GM23338 (cell line): Measurements from ENCODE around the gene MTMR3. TPM values are rescaled to one million over a fixed set of nuclear protein-coding genes. Genes with fewer than 3 reads are reported as not detected.
A peak's percentile ranks its signal among the peaks of the same experiment; 100 is the strongest.

Experiments
- ATAC-seq: fragments of 200-7000 bp; cut with Tn5 transposase; 3 replicates; pipeline ENCODE4 v1.9.1; 2020
- DNase-seq: peaks from one replicate; pipeline ENCODE4 v3.0.0-alpha.2; 2015; ENCODE audit warnings: low spot score
- H2AFZ ChIP-seq: fragments of 200-600 bp; sonication (generic); 2 replicates; pipeline ENCODE4 v1.8.0; 2016; ENCODE audit warnings: antibody characterized with exemption, mild to moderate bottlenecking, moderate library complexity
- H3F3A ChIP-seq: fragments of 200-600 bp; sonication (generic); replicated peaks from 2 replicates; pipeline ENCODE4 v1.8.0; 2017; ENCODE audit warnings: antibody characterized with exemption, mixed run types, low read depth
- H3K27ac ChIP-seq: fragments of 200-600 bp; sonication (generic); 2 replicates; pipeline ENCODE4 v1.6.1; 2016; ENCODE audit warnings: low read depth
- H3K27me3 ChIP-seq: fragments of 200-600 bp; sonication (generic); 2 replicates; pipeline ENCODE4 v1.8.0; 2016; ENCODE audit warnings: mild to moderate bottlenecking, mixed run types, moderate library complexity; ENCODE audit not compliant: insufficient read depth
- H3K36me3 ChIP-seq: fragments of 200-600 bp; sonication (generic); 2 replicates; pipeline ENCODE4 v1.8.0; 2016; ENCODE audit warnings: mild to moderate bottlenecking; ENCODE audit not compliant: insufficient read depth
- H3K4me1 ChIP-seq: fragments of 200-600 bp; sonication (generic); 2 replicates; pipeline ENCODE4 v1.8.0; 2016; ENCODE audit warnings: mild to moderate bottlenecking, moderate library complexity; ENCODE audit not compliant: insufficient read depth
- H3K4me2 ChIP-seq: fragments of 200-600 bp; sonication (generic); 2 replicates; pipeline ENCODE4 v1.7.1; 2017; ENCODE audit warnings: mixed run types
- H3K4me3 ChIP-seq: fragments of 200-600 bp; sonication (generic); 2 replicates; pipeline ENCODE4 v1.6.1; 2016; ENCODE audit warnings: mixed run types
- H3K79me2 ChIP-seq: fragments of 200-600 bp; sonication (generic); replicated peaks from 2 replicates; pipeline ENCODE4 v1.8.0; 2017; ENCODE audit warnings: mild to moderate bottlenecking; ENCODE audit not compliant: insufficient read depth
- H3K9me2 ChIP-seq: fragments of 200-600 bp; sonication (generic); 2 replicates; pipeline ENCODE4 v1.8.0; 2017; ENCODE audit not compliant: insufficient read depth
- H4K20me1 ChIP-seq: fragments of 200-600 bp; sonication (generic); replicated peaks from 2 replicates; pipeline ENCODE4 v1.8.0; 2017; ENCODE audit warnings: mild to moderate bottlenecking; ENCODE audit not compliant: insufficient read depth
- H3K27ac Mint-ChIP-seq: 2 replicates; pipeline ENCODE4 v1.8.0; 2020; ENCODE audit warnings: inconsistent platforms, mild to moderate bottlenecking, moderate library complexity, mixed read lengths
- H3K27me3 Mint-ChIP-seq: 3 replicates; pipeline ENCODE4 v1.8.0; 2022; ENCODE audit warnings: low read depth, mild to moderate bottlenecking, moderate library complexity, mixed read lengths, inconsistent platforms; ENCODE audit not compliant: insufficient read depth, poor library complexity
- H3K36me3 Mint-ChIP-seq: 3 replicates; pipeline ENCODE4 v1.8.0; 2021; ENCODE audit warnings: low read depth, mild to moderate bottlenecking, inconsistent platforms, moderate library complexity, mixed read lengths
- H3K4me1 Mint-ChIP-seq: 3 replicates; pipeline ENCODE4 v1.8.0; 2020; ENCODE audit warnings: mild to moderate bottlenecking, inconsistent platforms, mixed read lengths
- H3K4me3 Mint-ChIP-seq: 3 replicates; pipeline ENCODE4 v1.8.0; 2021; ENCODE audit warnings: moderate library complexity, mild to moderate bottlenecking, inconsistent platforms, mixed read lengths
- H3K9me3 Mint-ChIP-seq: 3 replicates; pipeline ENCODE4 v1.8.0; 2020; ENCODE audit warnings: moderate library complexity, mild to moderate bottlenecking, inconsistent platforms, mixed read lengths
- CREB1 ChIP-seq: fragments of 250-450 bp; sonication (Bioruptor Pico); IDR thresholded peaks from 2 replicates; pipeline ENCODE4 v1.5.0; 2020; ENCODE audit warnings: low read depth, mild to moderate bottlenecking, moderate library complexity
- EZH2 ChIP-seq: fragments of 200-600 bp; sonication (generic); IDR thresholded peaks from one replicate; pipeline ENCODE4 v1.8.0; 2017; ENCODE audit warnings: antibody characterized with exemption, mild to moderate bottlenecking, low read depth; ENCODE audit not compliant: unreplicated experiment
- JUNB ChIP-seq: IDR thresholded peaks from one replicate; pipeline ENCODE4 v1.6.1; 2016; ENCODE audit warnings: antibody characterized with exemption; ENCODE audit not compliant: unreplicated experiment
- NANOG ChIP-seq: IDR thresholded peaks from 2 replicates; pipeline ENCODE4 v1.6.1; 2016; ENCODE audit warnings: antibody characterized with exemption, borderline replicate concordance
- STAT1 ChIP-seq: IDR thresholded peaks from one replicate; pipeline ENCODE4 v1.6.1; 2016; ENCODE audit warnings: antibody characterized with exemption; ENCODE audit not compliant: unreplicated experiment
- ZNF114 ChIP-seq: fragments of 250-450 bp; sonication (Bioruptor Pico); IDR thresholded peaks from 2 replicates; pipeline ENCODE4 v1.5.0; 2020; ENCODE audit warnings: mild to moderate bottlenecking, moderate library complexity
- ZNF331 ChIP-seq: fragments of 250-450 bp; sonication (Bioruptor Pico); IDR thresholded peaks from 2 replicates; pipeline ENCODE4 v1.5.0; 2020; ENCODE audit warnings: low read depth, mild to moderate bottlenecking, moderate library complexity
- polyA plus RNA-seq: library from polyadenylated mRNA; unstranded; fragments of >200 nt; fragmentation: Nextera tagmentation; extraction: Ambion mirVana; gene quantifications from 2 replicates; pipeline ENCODE4 v1.2.1, GENCODE V29; 2016
- total RNA-seq: library from RNA; depleted of rRNA; stranded (reverse); fragments of >200 nt; shearing (Covaris generic); gene quantifications from 2 replicates; pipeline ENCODE4 v1.2.3, GENCODE V29; 2014
- TF ChIP-seq, protein P1 (sequence below): IDR thresholded peaks from one replicate; pipeline ENCODE4 v1.6.1; 2018; ENCODE audit warnings: antibody characterized with exemption; ENCODE audit not compliant: unreplicated experiment
- TF ChIP-seq, protein P2 (sequence below): fragments of 250-450 bp; sonication (Bioruptor Pico); IDR thresholded peaks from 2 replicates; pipeline ENCODE4 v1.5.0; 2020; ENCODE audit warnings: mild to moderate bottlenecking, moderate library complexity

Gene MTMR3
- total and polyA plus RNA-seq, 2 experiments from 2014 or later, result 5.2 to 27.4 TPM

DNA sequence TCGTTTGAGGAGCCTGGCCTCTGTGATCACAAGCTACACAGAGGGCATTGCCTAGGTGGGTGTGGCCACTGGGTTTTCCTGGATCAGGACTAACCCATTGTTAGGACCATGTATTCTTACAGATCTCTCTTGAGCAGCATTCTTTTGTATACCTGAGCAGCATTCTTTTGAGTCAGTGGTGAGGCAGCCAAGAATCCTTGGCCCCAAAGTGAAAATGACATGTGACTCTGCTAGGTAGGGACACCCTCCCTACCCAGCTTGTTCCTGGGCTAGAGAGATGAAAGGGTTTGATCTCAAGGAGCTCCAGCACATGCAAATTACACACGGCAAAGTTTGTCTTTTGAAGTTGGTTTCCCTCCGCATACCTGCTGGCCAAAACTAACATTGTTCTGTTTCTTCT, 142.2 kb downstream of the MTMR3 start:
- H4K20me1 ChIP-seq, result 0 out of 2 replicates have a peak, but pooled peaks cover 6% of the 10 kb centered on the region
- H3K4me1 ChIP-seq, result no peaks in the 10 kb centered on the region
- no peaks in the 10 kb centered on the region for H3K27me3 ChIP-seq
- no peaks in the 10 kb centered on the region for H3K79me2 ChIP-seq
- Mint-ChIP-seq H3K4me1 (no peaks in the 10 kb centered on the region), H3K9me3 (no peaks in the 10 kb centered on the region), H3K4me3 (no peak overlapping the region), H3K27ac (no peak overlapping the region), H3K27me3 (peaks cover 6% of the 10 kb centered on the region), H3K36me3 (peaks cover 34% of the 10 kb centered on the region)
- H3K27ac ChIP-seq, result no peak overlapping the region
- H3K4me3 ChIP-seq, result no peak overlapping the region
- DNase-seq, result peak; percentile 3
- peak; percentile 33; the same call in 2 of the 3 replicates for ATAC-seq
- no peak overlapping the region for H3K4me2 ChIP-seq
- peaks cover 13% of the 10 kb centered on the region; the same call in 1 of the 2 replicates for H3K36me3 ChIP-seq
- H3K9me2 ChIP-seq, result no peaks in the 10 kb centered on the region
- H3F3A ChIP-seq, result no peaks in the 10 kb centered on the region
- TF ChIP-seq EZH2 (no peak), ZNF331 (CRISPR knock-in tag) (no peak), ZNF114 (CRISPR knock-in tag) (no peak), CREB1 (CRISPR knock-in tag) (no peak), STAT1 (no peak), NANOG (no peak), JUNB (no peak)
- TF ChIP-seq, protein P1, sequence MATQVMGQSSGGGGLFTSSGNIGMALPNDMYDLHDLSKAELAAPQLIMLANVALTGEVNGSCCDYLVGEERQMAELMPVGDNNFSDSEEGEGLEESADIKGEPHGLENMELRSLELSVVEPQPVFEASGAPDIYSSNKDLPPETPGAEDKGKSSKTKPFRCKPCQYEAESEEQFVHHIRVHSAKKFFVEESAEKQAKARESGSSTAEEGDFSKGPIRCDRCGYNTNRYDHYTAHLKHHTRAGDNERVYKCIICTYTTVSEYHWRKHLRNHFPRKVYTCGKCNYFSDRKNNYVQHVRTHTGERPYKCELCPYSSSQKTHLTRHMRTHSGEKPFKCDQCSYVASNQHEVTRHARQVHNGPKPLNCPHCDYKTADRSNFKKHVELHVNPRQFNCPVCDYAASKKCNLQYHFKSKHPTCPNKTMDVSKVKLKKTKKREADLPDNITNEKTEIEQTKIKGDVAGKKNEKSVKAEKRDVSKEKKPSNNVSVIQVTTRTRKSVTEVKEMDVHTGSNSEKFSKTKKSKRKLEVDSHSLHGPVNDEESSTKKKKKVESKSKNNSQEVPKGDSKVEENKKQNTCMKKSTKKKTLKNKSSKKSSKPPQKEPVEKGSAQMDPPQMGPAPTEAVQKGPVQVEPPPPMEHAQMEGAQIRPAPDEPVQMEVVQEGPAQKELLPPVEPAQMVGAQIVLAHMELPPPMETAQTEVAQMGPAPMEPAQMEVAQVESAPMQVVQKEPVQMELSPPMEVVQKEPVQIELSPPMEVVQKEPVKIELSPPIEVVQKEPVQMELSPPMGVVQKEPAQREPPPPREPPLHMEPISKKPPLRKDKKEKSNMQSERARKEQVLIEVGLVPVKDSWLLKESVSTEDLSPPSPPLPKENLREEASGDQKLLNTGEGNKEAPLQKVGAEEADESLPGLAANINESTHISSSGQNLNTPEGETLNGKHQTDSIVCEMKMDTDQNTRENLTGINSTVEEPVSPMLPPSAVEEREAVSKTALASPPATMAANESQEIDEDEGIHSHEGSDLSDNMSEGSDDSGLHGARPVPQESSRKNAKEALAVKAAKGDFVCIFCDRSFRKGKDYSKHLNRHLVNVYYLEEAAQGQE, result no peak
- TF ChIP-seq, protein P2, sequence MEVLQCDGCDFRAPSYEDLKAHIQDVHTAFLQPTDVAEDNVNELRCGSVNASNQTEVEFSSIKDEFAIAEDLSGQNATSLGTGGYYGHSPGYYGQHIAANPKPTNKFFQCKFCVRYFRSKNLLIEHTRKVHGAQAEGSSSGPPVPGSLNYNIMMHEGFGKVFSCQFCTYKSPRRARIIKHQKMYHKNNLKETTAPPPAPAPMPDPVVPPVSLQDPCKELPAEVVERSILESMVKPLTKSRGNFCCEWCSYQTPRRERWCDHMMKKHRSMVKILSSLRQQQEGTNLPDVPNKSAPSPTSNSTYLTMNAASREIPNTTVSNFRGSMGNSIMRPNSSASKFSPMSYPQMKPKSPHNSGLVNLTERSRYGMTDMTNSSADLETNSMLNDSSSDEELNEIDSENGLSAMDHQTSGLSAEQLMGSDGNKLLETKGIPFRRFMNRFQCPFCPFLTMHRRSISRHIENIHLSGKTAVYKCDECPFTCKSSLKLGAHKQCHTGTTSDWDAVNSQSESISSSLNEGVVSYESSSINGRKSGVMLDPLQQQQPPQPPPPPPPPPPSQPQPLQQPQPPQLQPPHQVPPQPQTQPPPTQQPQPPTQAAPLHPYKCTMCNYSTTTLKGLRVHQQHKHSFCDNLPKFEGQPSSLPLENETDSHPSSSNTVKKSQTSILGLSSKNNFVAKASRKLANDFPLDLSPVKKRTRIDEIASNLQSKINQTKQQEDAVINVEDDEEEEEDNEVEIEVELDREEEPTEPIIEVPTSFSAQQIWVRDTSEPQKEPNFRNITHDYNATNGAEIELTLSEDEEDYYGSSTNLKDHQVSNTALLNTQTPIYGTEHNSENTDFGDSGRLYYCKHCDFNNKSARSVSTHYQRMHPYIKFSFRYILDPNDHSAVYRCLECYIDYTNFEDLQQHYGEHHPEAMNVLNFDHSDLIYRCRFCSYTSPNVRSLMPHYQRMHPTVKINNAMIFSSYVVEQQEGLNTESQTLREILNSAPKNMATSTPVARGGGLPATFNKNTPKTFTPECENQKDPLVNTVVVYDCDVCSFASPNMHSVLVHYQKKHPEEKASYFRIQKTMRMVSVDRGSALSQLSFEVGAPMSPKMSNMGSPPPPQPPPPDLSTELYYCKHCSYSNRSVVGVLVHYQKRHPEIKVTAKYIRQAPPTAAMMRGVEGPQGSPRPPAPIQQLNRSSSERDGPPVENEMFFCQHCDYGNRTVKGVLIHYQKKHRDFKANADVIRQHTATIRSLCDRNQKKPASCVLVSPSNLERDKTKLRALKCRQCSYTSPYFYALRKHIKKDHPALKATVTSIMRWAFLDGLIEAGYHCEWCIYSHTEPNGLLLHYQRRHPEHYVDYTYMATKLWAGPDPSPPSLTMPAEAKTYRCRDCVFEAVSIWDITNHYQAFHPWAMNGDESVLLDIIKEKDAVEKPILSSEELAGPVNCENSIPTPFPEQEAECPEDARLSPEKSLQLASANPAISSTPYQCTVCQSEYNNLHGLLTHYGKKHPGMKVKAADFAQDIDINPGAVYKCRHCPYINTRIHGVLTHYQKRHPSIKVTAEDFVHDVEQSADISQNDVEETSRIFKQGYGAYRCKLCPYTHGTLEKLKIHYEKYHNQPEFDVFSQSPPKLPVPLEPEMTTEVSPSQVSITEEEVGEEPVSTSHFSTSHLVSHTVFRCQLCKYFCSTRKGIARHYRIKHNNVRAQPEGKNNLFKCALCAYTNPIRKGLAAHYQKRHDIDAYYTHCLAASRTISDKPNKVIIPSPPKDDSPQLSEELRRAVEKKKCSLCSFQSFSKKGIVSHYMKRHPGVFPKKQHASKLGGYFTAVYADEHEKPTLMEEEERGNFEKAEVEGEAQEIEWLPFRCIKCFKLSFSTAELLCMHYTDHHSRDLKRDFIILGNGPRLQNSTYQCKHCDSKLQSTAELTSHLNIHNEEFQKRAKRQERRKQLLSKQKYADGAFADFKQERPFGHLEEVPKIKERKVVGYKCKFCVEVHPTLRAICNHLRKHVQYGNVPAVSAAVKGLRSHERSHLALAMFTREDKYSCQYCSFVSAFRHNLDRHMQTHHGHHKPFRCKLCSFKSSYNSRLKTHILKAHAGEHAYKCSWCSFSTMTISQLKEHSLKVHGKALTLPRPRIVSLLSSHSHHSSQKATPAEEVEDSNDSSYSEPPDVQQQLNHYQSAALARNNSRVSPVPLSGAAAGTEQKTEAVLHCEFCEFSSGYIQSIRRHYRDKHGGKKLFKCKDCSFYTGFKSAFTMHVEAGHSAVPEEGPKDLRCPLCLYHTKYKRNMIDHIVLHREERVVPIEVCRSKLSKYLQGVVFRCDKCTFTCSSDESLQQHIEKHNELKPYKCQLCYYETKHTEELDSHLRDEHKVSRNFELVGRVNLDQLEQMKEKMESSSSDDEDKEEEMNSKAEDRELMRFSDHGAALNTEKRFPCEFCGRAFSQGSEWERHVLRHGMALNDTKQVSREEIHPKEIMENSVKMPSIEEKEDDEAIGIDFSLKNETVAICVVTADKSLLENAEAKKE (CRISPR knock-in tag), result no peak
- no peak overlapping the region for H2AFZ ChIP-seq
